GM18870 (cell line): ENCODE measurements around the gene AMMECR1.
A peak's percentile ranks its signal among the peaks of the same experiment; 100 is the strongest.
"Not testable (repeated sequence)": the region's sequence is repeated elsewhere in the genome, so short reads cannot be mapped to it uniquely, and the experiment has no call there.

Experiments used
- ATAC-seq: cut with Tn5 transposase; IDR thresholded peaks from one replicate; pipeline ENCODE4 v1.9.1; 2021; ENCODE audit warnings: moderate library complexity; ENCODE audit not compliant: unreplicated experiment

The AMMECR1 gene

DNA sequence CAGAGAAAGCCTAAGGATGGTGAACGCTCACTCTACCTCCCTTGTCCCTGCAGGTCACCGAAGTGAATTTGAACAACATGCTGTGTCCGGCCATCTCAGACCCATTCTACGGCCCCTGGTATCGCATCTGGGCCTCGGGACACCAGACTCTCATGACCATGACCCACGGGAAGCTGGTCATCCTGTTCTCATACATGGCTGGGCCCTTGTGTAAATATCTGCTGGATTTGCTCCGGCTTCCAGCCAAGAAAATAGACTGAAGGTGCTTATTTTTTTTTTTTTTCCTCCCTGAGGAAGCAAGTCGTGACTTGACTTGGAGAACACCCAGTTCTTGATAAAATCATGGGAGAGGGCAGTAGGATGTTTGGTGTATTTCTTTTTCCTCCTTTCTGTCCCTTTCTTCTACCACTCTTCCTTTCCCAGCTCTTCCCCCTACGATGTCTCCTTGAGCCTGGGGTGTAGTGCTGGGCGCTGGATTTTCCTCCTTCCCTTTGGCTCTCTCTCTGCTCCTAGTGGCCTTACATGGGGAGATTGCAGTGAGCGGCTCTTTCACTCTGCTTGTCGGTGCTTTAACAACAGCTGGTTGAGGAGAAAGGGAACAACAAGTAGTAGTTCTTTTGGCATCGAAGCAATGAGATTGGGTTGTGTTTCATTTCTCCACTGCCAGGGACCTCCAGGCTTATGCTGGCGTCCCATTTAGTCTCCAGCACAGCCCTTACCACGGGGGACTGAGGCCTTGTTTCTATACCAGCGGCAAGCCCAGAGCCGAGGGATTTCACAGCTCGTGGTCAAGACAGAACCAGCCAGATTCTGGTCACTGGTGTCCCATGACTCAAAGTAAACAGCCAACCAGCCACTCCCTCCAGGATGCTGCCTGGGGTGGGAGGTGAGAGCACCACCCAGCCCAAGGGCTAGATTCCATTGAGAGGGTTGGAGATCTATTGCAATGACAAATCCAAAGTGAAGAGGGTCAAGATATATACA lies 144.4 kb downstream of the AMMECR1 start:
- no peak for ATAC-seq

- ATAC-seq = peak; percentile 99
Measured at GRCh38 chrX:110172215-110172614, 145.7 kb downstream of the AMMECR1 start.

DNA sequence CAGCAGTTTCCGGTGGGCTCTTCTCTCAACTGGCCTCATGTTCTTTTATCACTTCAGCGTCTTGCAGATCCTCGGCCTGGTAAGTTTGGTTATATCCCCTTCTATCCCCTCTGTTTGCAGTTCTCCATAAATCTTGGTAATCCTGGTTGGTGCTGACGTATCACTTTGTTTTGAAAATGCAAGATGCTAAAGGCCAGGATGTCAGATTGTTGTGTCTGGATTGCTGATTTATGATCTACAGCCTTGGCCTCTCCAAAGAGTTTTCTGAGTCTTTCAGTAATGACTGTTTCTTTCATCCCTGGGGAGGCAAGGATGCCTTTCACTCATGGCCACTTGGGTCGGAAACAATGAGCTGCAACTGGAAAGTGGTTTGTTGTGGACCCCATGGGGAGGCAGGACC lies 146.4 kb downstream of the AMMECR1 start:
- no peak for ATAC-seq

DNA sequence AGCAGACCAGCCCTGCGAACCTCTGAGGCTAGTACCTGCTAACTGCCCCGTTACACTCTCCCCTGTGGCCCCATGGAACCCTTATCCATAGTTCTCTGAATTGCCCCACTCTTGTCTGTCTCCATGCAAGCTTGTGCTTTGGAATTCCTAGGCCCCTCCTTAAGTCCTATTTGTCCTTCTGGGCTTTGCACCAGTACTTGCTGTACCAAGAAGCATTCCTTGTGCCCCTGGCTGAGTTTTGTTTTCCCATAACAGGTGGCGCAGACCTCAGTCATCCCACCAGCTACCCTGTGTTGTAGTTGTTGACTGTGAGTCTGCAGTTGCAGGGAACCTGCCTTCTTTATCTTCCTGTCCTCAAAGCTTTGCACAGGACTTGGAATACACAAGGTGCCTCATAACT lies 147.9 kb downstream of the AMMECR1 start:
- no peak for ATAC-seq

DNA sequence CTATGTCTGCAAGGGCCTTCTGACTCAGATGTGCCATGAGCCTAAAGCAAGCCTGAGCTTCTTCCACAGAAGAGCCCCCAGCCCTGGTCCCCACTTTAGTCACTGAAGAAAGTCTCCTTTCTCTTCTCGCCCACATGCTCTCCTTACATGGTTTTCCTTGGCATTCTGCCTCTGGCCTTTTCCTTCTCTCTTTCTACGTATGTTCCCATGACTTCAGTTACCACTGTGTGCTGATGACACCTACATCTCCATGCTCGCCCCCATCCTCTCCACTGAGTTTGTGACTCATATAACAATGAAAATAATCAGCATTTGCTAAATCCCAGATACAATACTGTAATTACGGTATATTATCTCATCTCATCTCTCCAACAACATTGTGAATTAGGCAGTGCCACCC lies 149.3 kb downstream of the AMMECR1 start:
- no peak for ATAC-seq

DNA sequence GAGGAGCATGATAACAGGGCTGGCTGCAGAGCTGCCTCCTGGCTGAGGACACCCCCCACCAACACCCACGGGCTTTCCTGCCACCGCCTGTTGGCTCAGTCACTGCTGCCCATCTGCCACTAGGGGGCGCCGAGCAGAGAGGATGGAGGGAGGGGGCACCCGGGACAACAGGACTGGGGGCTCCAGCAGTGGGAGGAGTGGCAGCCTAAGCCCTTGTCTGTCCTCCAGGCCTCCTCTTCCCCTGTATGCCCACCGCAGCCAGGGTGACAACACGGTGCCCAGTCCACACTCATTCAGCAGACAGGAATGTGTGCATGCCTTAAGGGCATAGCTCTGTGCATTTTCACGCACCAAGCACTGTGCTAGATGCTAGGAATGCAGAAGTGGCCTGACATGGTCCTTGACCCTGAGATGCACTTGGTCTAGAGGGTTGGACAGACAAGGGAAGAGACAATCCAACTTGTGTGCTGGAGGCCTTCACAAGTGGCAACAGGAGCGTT lies 149.9 kb downstream of the AMMECR1 start:
- no peak for ATAC-seq

DNA sequence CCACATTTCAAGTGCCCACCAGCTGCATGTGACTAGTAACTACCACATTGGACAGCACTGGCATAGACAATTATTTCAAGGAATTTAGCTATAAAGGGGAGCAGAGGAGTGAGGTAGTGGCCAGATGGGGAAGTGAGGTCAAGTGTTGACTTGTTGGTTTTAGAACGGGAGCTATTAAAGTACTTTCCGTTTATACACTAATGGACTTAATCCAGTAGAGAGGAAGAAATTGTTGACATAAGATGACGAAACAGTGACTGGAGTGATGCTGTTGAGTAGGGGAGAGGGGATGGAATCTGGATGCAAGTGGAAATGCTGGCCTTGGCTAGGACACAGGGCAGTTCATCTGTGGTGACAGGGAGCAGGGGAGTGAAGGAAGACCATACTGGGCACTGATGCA lies 154.4 kb downstream of the AMMECR1 start:
- ATAC-seq = no peak

DNA sequence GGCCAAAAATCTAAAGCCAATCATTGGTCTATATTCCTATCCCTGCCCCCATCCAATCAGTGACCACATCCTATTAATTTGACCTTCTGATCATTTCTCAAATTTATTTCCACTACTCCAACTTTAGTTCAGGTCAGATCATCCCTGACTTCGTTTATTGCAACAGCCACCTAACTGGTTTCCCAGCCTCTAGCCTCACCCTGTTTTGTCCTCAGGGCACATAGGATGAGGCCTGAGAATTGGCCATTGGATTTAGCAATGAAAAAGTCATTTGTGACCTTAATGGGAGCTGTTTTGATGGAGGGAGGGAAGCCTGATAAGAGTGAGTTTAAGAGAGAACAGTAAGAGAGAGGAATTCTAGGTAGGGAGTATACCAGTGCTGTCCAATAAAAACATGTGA lies 155.0 kb downstream of the AMMECR1 start:
- no peak for ATAC-seq

DNA sequence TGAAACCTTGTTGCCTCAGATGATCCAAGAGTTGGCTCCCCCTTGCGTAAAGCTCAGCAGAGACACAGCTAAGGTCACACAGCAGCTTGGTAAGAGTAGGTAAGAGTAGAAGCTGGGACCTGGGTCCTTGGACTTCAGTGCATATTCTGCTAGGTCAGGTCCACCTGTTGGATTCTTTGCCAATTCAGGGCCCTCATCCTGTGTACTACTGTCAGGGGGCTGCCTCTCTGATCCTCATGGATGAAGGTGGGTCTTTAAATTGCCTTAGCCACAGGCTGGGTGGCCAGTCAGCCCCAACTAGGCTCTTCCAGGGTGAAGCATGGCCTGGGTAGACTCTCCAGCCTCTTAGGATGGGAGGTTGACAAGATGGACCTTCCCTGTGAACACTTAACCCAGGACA lies 155.8 kb downstream of the AMMECR1 start:
- no peak for ATAC-seq

- no peak for ATAC-seq
Measured at GRCh38 chrX:110161361-110161686, 156.6 kb downstream of the AMMECR1 start.

- no peak for ATAC-seq
Measured at GRCh38 chrX:110159865-110160264, 158.0 kb downstream of the AMMECR1 start.

- no peak for ATAC-seq
Measured at GRCh38 chrX:110159235-110159634, 158.7 kb downstream of the AMMECR1 start.

DNA sequence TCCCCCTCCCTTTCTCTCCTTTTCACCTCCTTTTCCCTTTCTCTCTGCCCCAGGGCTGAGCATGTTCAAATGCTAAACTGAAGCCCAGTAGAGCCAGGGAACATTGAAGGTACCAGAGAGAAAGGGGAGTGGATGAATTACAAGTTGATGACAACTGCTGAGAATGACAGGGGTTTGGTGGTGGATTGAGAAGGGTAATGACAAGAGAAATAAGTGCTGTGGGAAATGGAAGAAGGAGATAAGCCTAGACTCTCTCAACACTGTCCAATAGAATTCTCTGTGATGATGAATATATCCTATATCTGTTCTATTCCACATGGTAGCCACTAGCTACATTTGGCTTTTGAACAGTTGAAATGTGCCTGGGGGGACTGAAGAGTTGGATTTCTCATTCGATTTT lies 160.4 kb downstream of the AMMECR1 start:
- ATAC-seq = no peak

- ATAC-seq = no peak
Measured at GRCh38 chrX:110156167-110156754, 161.6 kb downstream of the AMMECR1 start.

GRCh38 chrX:110155759-110156158 lies 162.1 kb downstream of the AMMECR1 start:
- ATAC-seq = no peak

DNA sequence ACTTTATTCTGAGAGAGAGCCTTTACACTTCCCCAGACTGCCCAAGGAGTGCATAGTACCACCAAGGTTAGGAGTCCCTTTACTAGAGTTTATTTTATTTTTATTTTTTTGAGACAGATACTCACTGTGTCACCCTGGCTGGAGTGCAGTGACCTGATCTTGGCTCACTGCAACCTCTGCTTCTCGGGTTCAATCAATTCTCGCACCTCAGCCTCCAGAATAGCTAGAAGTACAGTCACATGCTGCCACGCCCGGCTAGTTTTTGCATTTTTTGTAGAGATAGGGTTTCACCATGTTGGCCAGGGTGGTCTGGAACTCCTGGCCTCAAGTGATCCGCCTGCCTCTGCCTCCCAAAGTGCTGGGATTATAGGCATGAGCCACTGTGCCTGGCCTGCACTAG lies 163.6 kb downstream of the AMMECR1 start:
- not testable (repeated sequence) for ATAC-seq

GRCh38 chrX:110153896-110154295 lies 164.0 kb downstream of the AMMECR1 start:
- ATAC-seq = no peak

DNA sequence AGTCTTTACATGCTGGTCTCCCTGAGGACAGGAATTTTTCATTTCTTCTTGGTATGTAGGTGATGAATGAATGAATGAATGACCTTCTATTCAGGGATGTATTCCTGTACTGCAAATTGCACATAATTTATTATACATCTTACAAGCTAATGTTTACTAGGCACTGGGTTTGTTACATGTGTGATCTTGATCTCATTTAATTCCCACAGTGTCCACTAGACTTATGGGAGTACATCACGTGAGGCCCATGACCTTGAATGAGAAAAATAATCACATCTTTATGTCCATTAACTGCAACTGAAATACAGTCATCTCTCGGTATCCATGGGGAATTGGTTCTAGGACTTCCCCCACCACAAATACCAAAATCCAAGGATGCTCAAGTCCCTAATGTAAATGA lies 164.6 kb downstream of the AMMECR1 start:
- ATAC-seq = no peak

DNA sequence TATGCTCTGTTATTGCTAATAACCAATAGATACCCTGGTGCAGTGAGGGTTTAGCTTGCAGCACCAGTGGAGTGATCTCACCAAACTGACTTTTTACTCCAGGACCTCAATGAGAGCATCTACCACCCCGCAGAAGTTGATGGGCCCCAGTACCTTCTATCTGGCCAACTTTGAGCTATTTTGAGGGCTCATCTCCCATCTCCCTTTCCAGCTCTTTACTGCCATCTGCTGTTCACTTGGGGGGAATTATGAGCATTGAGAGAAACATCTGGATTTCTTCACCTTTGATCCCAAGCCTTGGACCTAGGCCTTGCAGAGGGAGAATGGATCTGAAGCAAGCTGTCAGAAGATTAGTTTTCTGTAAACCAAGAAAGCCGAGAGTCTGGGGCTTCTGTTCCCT lies 171.4 kb downstream of the AMMECR1 start:
- ATAC-seq = no peak

- no peak for ATAC-seq
Measured at GRCh38 chrX:110145854-110146253, 172.0 kb downstream of the AMMECR1 start.

GRCh38 chrX:110145311-110145710 lies 172.6 kb downstream of the AMMECR1 start:
- no peak for ATAC-seq
